Naive thymus-derived CD4-positive, alpha-beta T cell (primary cell): ENCODE data around the gene CLASP1. TPM values are rescaled to one million over a fixed set of nuclear protein-coding genes. Genes with fewer than 3 reads are reported as not detected.
"Not testable (repeated sequence)": the region's sequence is repeated elsewhere in the genome, so short reads cannot be mapped to it uniquely, and the experiment has no call there.

Source experiments
- ATAC-seq: fragments of 150-1000 bp; cut with Tn5 transposase; 2 replicates; pipeline ENCODE4 v1.10.0; 2021; ENCODE audit warnings: mild to moderate bottlenecking, moderate library complexity
- CTCF ChIA-PET: fragments of 350-600 bp; sonication (Branson Sonifier 250); formaldehyde crosslinking; loops from one replicate; lab custom pipeline; 2021; ENCODE audit warnings: antibody characterized with exemption; lab: Charles Lee
- POLR2A ChIA-PET: fragments of 350-600 bp; sonication (Branson Sonifier 250); formaldehyde crosslinking; loops from one replicate; lab custom pipeline; 2021; ENCODE audit warnings: antibody characterized with exemption, inconsistent platforms; lab: Charles Lee
- DNase-seq, 9 donors: peaks; one replicate each; pipeline versions ENCODE4 v3.0.0 to v3.0.0-alpha.2; 2020 to 2022; ENCODE audit warnings: mixed read lengths in 1 of 9
- H3K27ac ChIP-seq: one replicate; pipeline ENCODE4 v1.7.0; 2013; ENCODE audit warnings: mild to moderate bottlenecking, low read depth, low read length, moderate library complexity
- H3K27me3 ChIP-seq, 2 donors: one replicate each; pipeline ENCODE4 v1.7.0; 2013; ENCODE audit warnings: low read length in 2 of 2, mild to moderate bottlenecking in 2 of 2, moderate library complexity in 2 of 2; ENCODE audit not compliant: control insufficient read depth in 2 of 2, insufficient read depth in 2 of 2
- H3K36me3 ChIP-seq, 3 experiments: 1 replicate in 2 of 3; 2 replicates in 1 of 3; pipeline ENCODE4 v1.7.0; 2013; ENCODE audit warnings: low read length in 3 of 3, mild to moderate bottlenecking in 3 of 3, moderate library complexity in 1 of 3; ENCODE audit not compliant: insufficient read depth in 3 of 3, control insufficient read depth in 2 of 3
- H3K4me1 ChIP-seq, 2 donors: one replicate each; pipeline ENCODE4 v1.7.0; 2013; ENCODE audit warnings: low read length in 2 of 2, mild to moderate bottlenecking in 2 of 2, moderate library complexity in 1 of 2; ENCODE audit not compliant: control insufficient read depth in 2 of 2, insufficient read depth in 2 of 2
- H3K4me3 ChIP-seq: 2 replicates; pipeline ENCODE4 v1.7.0; 2013; ENCODE audit warnings: mild to moderate bottlenecking, low read length
- H3K9me3 ChIP-seq, 3 experiments: 1 replicate in 2 of 3; 2 replicates in 1 of 3; pipeline ENCODE4 v1.7.0; 2013; ENCODE audit warnings: low read length in 3 of 3; ENCODE audit not compliant: control insufficient read depth in 2 of 3
- H3K27ac Mint-ChIP-seq, 9 donors: one replicate each; pipeline ENCODE4 v1.8.0; 2020 to 2022; ENCODE audit warnings: mixed read lengths in 9 of 9, mild to moderate bottlenecking in 8 of 9, moderate library complexity in 5 of 9, inconsistent platforms in 2 of 9
- H3K27me3 Mint-ChIP-seq, 5 donors: one replicate each; pipeline ENCODE4 v1.8.0; 2021 to 2022; ENCODE audit warnings: mixed read lengths in 5 of 5, mild to moderate bottlenecking in 1 of 5
- H3K36me3 Mint-ChIP-seq, 5 donors: one replicate each; pipeline ENCODE4 v1.8.0; 2020 to 2022; ENCODE audit warnings: mixed read lengths in 5 of 5, mild to moderate bottlenecking in 3 of 5, inconsistent platforms in 1 of 5
- H3K4me1 Mint-ChIP-seq, 7 donors: one replicate each; pipeline ENCODE4 v1.8.0; 2020 to 2022; ENCODE audit warnings: mixed read lengths in 7 of 7, mild to moderate bottlenecking in 3 of 7, inconsistent platforms in 1 of 7
- H3K4me3 Mint-ChIP-seq, 10 donors: one replicate each; pipeline ENCODE4 v1.8.0; 2020 to 2022; ENCODE audit warnings: mild to moderate bottlenecking in 10 of 10, mixed read lengths in 10 of 10, moderate library complexity in 6 of 10, inconsistent platforms in 2 of 10
- H3K9me3 Mint-ChIP-seq, 11 donors: one replicate each; pipeline ENCODE4 v1.8.0; 2020 to 2022; ENCODE audit warnings: mixed read lengths in 11 of 11, mild to moderate bottlenecking in 4 of 11, inconsistent platforms in 1 of 11, moderate library complexity in 1 of 11
- intact Hi-C, 2 donors: fragments of 100-400 bp; cut with micrococcal nuclease; formaldehyde crosslinking; loops; one replicate each; pipeline ENCODE4 v1.15.1; 2023
- polyA plus RNA-seq, 2 donors: library from polyadenylated mRNA; unstranded; fragments of 300-500 nt; fragmentation: Illumina TruSeq; gene quantifications; one replicate each; pipeline ENCODE4 v1.2.3, GENCODE V29; 2021
- total RNA-seq, 6 experiments: library from RNA in 5 of 6; stranded (reverse) in 5 of 6; gene quantifications; 1 replicate in 5 of 6; 2 replicates in 1 of 6; pipeline ENCODE4 v1.2.3 and lab custom pipeline; 2021 to 2026

The CLASP1 gene
- total and polyA plus RNA-seq, 7 experiments from 2014 or later, result 13.8 to 76.3 (median 61.6) TPM

- DNase-seq, H3K9me3 ChIP-seq, POLR2A ChIA-PET, H3K4me1 ChIP-seq, H3K27ac Mint-ChIP-seq, H3K36me3 Mint-ChIP-seq, intact Hi-C loops, H3K27me3 ChIP-seq, H3K27ac ChIP-seq, CTCF ChIA-PET, H3K4me3 Mint-ChIP-seq, ATAC-seq, H3K4me1 Mint-ChIP-seq, H3K4me3 ChIP-seq, H3K36me3 ChIP-seq, H3K9me3 Mint-ChIP-seq: not testable (repeated sequence)
- H3K27me3 Mint-ChIP-seq, result peaks cover 14 to 41% (median 27%) of the 10 kb centered on the region in 5 donors
These were observed 348.1 kb downstream of the CLASP1 start for GRCh38 chr2:121301190-121301589.

GRCh38 chr2:121298476-121298875, 350.8 kb downstream of the CLASP1 start:
- CTCF ChIA-PET, result no interaction called here
- POLR2A ChIA-PET, result no interaction called here

GRCh38 chr2:121297866-121298265, 351.4 kb downstream of the CLASP1 start:
- CTCF ChIA-PET, H3K4me1 ChIP-seq, H3K9me3 ChIP-seq, intact Hi-C loops, H3K4me3 ChIP-seq, H3K4me1 Mint-ChIP-seq, POLR2A ChIA-PET, H3K36me3 ChIP-seq, ATAC-seq, DNase-seq, H3K36me3 Mint-ChIP-seq, H3K27ac Mint-ChIP-seq, H3K27me3 ChIP-seq, H3K27ac ChIP-seq, H3K4me3 Mint-ChIP-seq, H3K9me3 Mint-ChIP-seq: not testable (repeated sequence)
- H3K27me3 Mint-ChIP-seq, result peaks cover 7 to 23% (median 15%) of the 10 kb centered on the region in 5 donors

More at GRCh38 chr2:121298476-121298875, 350.8 kb downstream of the CLASP1 start:
- no peak for DNase-seq
- H3K4me3 ChIP-seq, result no peak overlapping the region
- no peak overlapping the region for H3K27ac ChIP-seq
- Mint-ChIP-seq H3K27ac (no peak overlapping the region), H3K4me3 (no peak overlapping the region), H3K4me1 (no peaks in the 10 kb centered on the region), H3K27me3 (peaks cover 7 to 24% (median 18%) of the 10 kb centered on the region in 5 donors), H3K36me3 (no peaks in the 10 kb centered on the region), H3K9me3 (peaks cover 0 to 5% (median 0%) of the 10 kb centered on the region in 11 donors)
- no peaks in the 10 kb centered on the region for H3K4me1 ChIP-seq
- no peaks in the 10 kb centered on the region for H3K27me3 ChIP-seq
- H3K36me3 ChIP-seq, result no peaks in the 10 kb centered on the region
- intact Hi-C loops, result no loop called here
- no peaks in the 10 kb centered on the region for H3K9me3 ChIP-seq
- no peak for ATAC-seq

- intact Hi-C loops, result no loop called here
- Histone ChIP-seq H3K36me3 (no peaks in the 10 kb centered on the region), H3K27ac (no peak overlapping the region), H3K4me1 (no peaks in the 10 kb centered on the region), H3K9me3 (no peaks in the 10 kb centered on the region), H3K4me3 (no peak overlapping the region), H3K27me3 (no peaks in the 10 kb centered on the region)
- no peak for ATAC-seq
- H3K4me3 Mint-ChIP-seq, result no peak overlapping the region
- H3K36me3 Mint-ChIP-seq, result no peaks in the 10 kb centered on the region
- H3K27me3 Mint-ChIP-seq, result peaks cover 7 to 17% (median 10%) of the 10 kb centered on the region in 5 donors
- no peak for DNase-seq
- peaks cover 0 to 4% (median 0%) of the 10 kb centered on the region in 11 donors for H3K9me3 Mint-ChIP-seq
- ChIA-PET POLR2A (no interaction called here), CTCF (no interaction called here)
- H3K4me1 Mint-ChIP-seq, result no peaks in the 10 kb centered on the region
- no peak overlapping the region for H3K27ac Mint-ChIP-seq
These were observed 351.9 kb downstream of the CLASP1 start for GRCh38 chr2:121297217-121297830.

- H3K9me3 ChIP-seq, result no peaks in the 10 kb centered on the region
- Mint-ChIP-seq H3K27ac (no peak overlapping the region), H3K36me3 (no peaks in the 10 kb centered on the region), H3K9me3 (peaks cover 0 to 3% (median 0%) of the 10 kb centered on the region in 11 donors), H3K4me3 (no peak overlapping the region), H3K27me3 (peaks cover 5 to 10% (median 8%) of the 10 kb centered on the region in 5 donors), H3K4me1 (no peaks in the 10 kb centered on the region)
- H3K4me1 ChIP-seq, result no peaks in the 10 kb centered on the region
- DNase-seq (no peak), ATAC-seq (no peak)
- no peaks in the 10 kb centered on the region for H3K27me3 ChIP-seq
- POLR2A ChIA-PET, result no interaction called here
- intact Hi-C loops, result no loop called here
- no peak overlapping the region for H3K27ac ChIP-seq
- CTCF ChIA-PET, result no interaction called here
- H3K36me3 ChIP-seq, result no peaks in the 10 kb centered on the region
- no peak overlapping the region for H3K4me3 ChIP-seq
These were observed 353.2 kb downstream of the CLASP1 start for GRCh38 chr2:121295911-121296650.

GRCh38 chr2:121294881-121295840, 354.1 kb downstream of the CLASP1 start:
- Mint-ChIP-seq H3K4me1 (no peaks in the 10 kb centered on the region), H3K27ac (no peak overlapping the region), H3K4me3 (no peak overlapping the region), H3K36me3 (no peaks in the 10 kb centered on the region), H3K27me3 (peaks cover 0 to 12% (median 0%) of the 10 kb centered on the region in 5 donors), H3K9me3 (peaks cover 0 to 2% (median 0%) of the 10 kb centered on the region in 11 donors)
- ATAC-seq (no peak), DNase-seq (no peak)
- H3K36me3 ChIP-seq, result no peaks in the 10 kb centered on the region
- no peaks in the 10 kb centered on the region for H3K27me3 ChIP-seq
- ChIA-PET CTCF (no interaction called here), POLR2A (no interaction called here)
- H3K4me1 ChIP-seq, result no peaks in the 10 kb centered on the region
- intact Hi-C loops, result no loop called here
- H3K27ac ChIP-seq, result no peak overlapping the region
- no peak overlapping the region for H3K4me3 ChIP-seq
- H3K9me3 ChIP-seq, result no peaks in the 10 kb centered on the region
